Uterus (tissue), 4 donors: ENCODE measurements around the gene NMNAT2. TPM values are rescaled to one million over a fixed set of nuclear protein-coding genes. Genes with fewer than 3 reads are reported as not detected.

Source experiments
- DNase-seq, 2 donors: peaks; one replicate each; pipeline ENCODE4 v3.0.0-alpha.2; 2019 to 2020
- H3K27ac ChIP-seq, 2 donors: fragments of 200-600 bp; sonication (generic); 1 replicate in 1 of 2; 2 replicates in 1 of 2; pipeline ENCODE4 v1.5.1; 2016 to 2018
- H3K27me3 ChIP-seq, 2 donors: fragments of 200-600 bp; sonication (generic); one replicate each; pipeline ENCODE4 v1.5.1; 2018 to 2019; ENCODE audit warnings: control low read depth in 1 of 2
- H3K36me3 ChIP-seq, 2 donors: fragments of 200-600 bp; sonication (generic); one replicate each; pipeline ENCODE4 v1.5.1; 2019; ENCODE audit warnings: control low read depth in 1 of 2
- H3K4me1 ChIP-seq, 2 donors: fragments of 200-600 bp; sonication (generic); one replicate each; pipeline ENCODE4 v1.5.1; 2018 to 2019; ENCODE audit warnings: control low read depth in 1 of 2
- H3K4me3 ChIP-seq, 2 donors: fragments of 200-600 bp; sonication (generic); 1 replicate in 1 of 2; 2 replicates in 1 of 2; pipeline ENCODE4 v1.5.1; 2018 to 2019; ENCODE audit warnings: mild to moderate bottlenecking in 1 of 2
- H3K9me3 ChIP-seq, 2 donors: fragments of 200-600 bp; sonication (generic); one replicate each; pipeline ENCODE4 v1.5.1; 2019; ENCODE audit warnings: control low read depth in 1 of 2
- POLR2A ChIP-seq, 2 donors: fragments of 450-650 bp; IDR thresholded peaks; one replicate each; pipeline ENCODE4 v1.6.1; 2016; ENCODE audit warnings: antibody characterized with exemption in 2 of 2, mild to moderate bottlenecking in 1 of 2, moderate library complexity in 1 of 2
- intact Hi-C: fragments of 100-400 bp; cut with DNase I; formaldehyde crosslinking; loops from one replicate; pipeline ENCODE4 v1.15.1; 2023; ENCODE audit warnings: low total_unique reads
- total RNA-seq, 4 donors: library from RNA; depleted of rRNA in 3 of 4; stranded (reverse); fragments of >200 nt in 3 of 4; gene quantifications; one replicate each; pipeline versions ENCODE4 v1.1.0 to v1.2.4, GENCODE V29; 2014 to 2023
- TF ChIP-seq, protein P1 (sequence below), 4 experiments: fragments of 200-600 bp in 2 of 4; fragments of 450-650 bp in 2 of 4; sonication (generic) in 2 of 4; IDR thresholded peaks; one replicate each; pipeline ENCODE4 v1.5.1; 2016 to 2019; ENCODE audit warnings: antibody characterized with exemption in 4 of 4, mild to moderate bottlenecking in 2 of 4, moderate library complexity in 1 of 4
- donor health status: DM: yes; HTN: yes; CAD: no.

The NMNAT2 gene
- total RNA-seq, 4 donors from 2014 or later: 0.85 to 2.8 (median 1.5) TPM; not detected in 1

DNA sequence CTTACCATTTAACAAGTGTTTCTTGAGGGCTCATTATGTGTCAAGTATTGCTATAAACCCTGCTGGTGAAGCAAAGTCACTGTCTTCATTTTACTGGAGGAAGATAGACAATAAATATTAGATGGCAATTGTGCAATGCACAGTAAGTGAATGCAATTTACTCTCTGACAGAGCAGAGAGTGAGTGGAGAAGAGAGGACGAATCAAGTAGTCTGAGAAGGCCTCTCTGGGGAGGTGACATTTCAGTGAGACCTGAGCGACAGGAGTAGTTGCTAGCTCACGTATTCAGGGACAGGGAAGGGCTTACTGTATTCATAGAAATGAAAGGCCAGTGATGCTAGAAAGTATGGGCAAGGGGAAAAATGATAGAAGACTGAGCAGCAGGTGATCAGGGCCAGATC lies 1.2 kb upstream of the NMNAT2 start:
- Histone ChIP-seq H3K36me3 (no peaks in the 10 kb centered on the region), H3K4me3 (no peak overlapping the region), H3K27me3 (no peaks in the 10 kb centered on the region), H3K27ac (no peak overlapping the region), H3K9me3 (no peaks in the 10 kb centered on the region), H3K4me1 (peaks cover 0 to 14% of the 10 kb centered on the region in 2 donors)
- intact Hi-C loops: no loop called here
- DNase-seq: no peak
- TF ChIP-seq, protein P1, sequence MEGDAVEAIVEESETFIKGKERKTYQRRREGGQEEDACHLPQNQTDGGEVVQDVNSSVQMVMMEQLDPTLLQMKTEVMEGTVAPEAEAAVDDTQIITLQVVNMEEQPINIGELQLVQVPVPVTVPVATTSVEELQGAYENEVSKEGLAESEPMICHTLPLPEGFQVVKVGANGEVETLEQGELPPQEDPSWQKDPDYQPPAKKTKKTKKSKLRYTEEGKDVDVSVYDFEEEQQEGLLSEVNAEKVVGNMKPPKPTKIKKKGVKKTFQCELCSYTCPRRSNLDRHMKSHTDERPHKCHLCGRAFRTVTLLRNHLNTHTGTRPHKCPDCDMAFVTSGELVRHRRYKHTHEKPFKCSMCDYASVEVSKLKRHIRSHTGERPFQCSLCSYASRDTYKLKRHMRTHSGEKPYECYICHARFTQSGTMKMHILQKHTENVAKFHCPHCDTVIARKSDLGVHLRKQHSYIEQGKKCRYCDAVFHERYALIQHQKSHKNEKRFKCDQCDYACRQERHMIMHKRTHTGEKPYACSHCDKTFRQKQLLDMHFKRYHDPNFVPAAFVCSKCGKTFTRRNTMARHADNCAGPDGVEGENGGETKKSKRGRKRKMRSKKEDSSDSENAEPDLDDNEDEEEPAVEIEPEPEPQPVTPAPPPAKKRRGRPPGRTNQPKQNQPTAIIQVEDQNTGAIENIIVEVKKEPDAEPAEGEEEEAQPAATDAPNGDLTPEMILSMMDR (IDR thresholded peaks at IDR 0.05): no peak
- TF ChIP-seq POLR2A (IDR thresholded peaks at IDR 0.05): no peak

DNA sequence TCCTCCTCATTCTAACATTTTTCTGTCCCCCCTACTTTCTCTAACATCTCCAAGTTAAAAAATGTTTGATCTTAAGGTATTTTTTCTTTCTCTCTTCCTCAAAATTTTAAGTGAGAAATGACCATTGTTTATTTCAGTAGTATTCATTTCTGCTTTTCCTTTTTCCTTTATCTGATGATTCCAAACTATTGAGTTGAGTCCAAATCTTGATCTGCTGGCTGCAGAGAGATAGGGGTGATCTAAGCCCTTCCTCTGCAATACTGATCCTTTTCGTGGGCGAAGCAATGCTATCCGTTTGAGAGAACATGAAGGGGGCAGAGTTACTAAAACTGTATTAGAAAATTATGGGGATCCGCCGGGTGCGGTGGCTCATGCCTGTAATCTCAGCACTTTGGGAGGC lies 516 bp upstream of the NMNAT2 start:
- no peaks in the 10 kb centered on the region for H3K9me3 ChIP-seq
- intact Hi-C loops: no loop called here
- no peaks in the 10 kb centered on the region for H3K27me3 ChIP-seq
- no peak for DNase-seq
- peaks cover 0 to 14% of the 10 kb centered on the region in 2 donors for H3K4me1 ChIP-seq
- no peak overlapping the region for H3K27ac ChIP-seq
- H3K4me3 ChIP-seq: no peak overlapping the region
- no peak for TF ChIP-seq POLR2A (IDR thresholded peaks at IDR 0.05)
- TF ChIP-seq, protein P1 (IDR thresholded peaks at IDR 0.05): no peak
- no peaks in the 10 kb centered on the region for H3K36me3 ChIP-seq

DNA sequence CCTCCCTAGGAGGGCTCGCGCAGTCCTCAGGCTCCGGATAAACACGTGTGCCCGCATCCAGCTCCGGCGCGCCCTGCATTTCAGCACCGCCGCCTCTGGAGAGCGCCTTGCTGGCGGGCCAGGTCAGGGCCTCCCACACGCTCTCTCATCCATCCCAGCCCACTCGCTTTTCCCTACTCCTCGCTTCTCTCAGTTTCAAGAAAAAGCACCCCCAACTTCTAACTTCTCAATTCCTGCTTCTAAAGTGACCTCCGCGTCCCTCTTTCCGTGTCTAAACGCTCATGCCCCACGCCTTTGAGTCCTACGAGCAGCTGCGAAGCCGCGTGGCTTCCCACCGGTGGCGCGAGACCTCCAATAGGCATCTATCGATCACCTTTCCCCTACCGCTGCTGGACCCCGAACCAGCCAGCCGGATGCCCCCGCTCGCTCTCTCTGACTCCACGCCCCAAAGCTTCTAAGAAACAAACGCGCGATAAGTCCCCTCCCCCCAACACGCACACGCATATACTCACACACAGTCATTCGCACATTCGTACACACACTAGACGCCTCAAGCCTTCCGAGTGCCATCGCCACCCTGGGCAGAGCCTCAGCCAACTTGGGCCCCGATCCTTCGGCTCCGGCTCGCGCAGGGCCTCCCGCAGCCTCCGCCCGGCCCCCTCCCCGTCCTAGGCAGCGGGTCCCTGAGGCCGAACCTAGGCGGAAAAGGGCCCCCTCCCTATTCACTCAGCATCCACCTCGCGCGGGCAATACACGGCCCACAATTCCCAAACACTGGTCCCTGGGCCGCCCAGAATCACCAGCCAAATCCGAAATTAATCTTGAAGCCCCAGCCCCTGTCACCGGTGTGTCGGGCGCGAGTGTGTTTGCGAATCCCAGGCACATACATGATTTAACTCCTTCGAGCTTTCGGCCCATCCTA lies 1.1 kb downstream of the NMNAT2 start:
- Histone ChIP-seq H3K36me3 (no peaks in the 10 kb centered on the region), H3K9me3 (no peaks in the 10 kb centered on the region), H3K4me1 (peaks cover 0 to 14% of the 10 kb centered on the region in 2 donors), H3K27ac (no peak overlapping the region), H3K27me3 (no peaks in the 10 kb centered on the region), H3K4me3 (peak overlapping the region in 1 of 2 donors; percentile 2)
- no peak for TF ChIP-seq POLR2A (IDR thresholded peaks at IDR 0.05)
- TF ChIP-seq, protein P1 (IDR thresholded peaks at IDR 0.05): no peak
- peak; percentile 31 to 60 for DNase-seq
- intact Hi-C loops: no loop called here

DNA sequence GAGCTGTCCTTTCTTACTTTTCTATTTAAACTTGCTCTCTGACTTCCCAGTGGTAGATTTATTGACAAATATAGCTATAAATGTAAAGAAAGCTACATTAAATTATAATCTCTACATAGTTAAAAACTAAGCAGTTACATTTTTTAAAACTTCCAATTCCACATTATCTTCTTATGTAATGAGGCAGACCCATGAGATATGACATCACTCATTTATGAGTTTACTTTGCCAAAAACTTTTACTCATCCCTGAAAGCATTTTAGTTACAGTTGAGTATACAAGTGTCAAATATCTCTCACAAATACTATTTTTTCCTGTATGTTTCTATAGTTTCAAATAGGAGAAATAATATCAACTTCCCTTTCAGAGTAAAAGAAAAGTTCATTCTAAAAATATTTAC lies 3.8 kb downstream of the NMNAT2 start:
- Histone ChIP-seq H3K27me3 (no peaks in the 10 kb centered on the region), H3K4me1 (peaks cover 0 to 14% of the 10 kb centered on the region in 2 donors), H3K36me3 (no peaks in the 10 kb centered on the region), H3K27ac (no peak overlapping the region), H3K4me3 (no peak overlapping the region), H3K9me3 (no peaks in the 10 kb centered on the region)
- TF ChIP-seq POLR2A (IDR thresholded peaks at IDR 0.05): no peak
- TF ChIP-seq, protein P1 (IDR thresholded peaks at IDR 0.05): no peak
- intact Hi-C loops: no loop called here
- DNase-seq: no peak

DNA sequence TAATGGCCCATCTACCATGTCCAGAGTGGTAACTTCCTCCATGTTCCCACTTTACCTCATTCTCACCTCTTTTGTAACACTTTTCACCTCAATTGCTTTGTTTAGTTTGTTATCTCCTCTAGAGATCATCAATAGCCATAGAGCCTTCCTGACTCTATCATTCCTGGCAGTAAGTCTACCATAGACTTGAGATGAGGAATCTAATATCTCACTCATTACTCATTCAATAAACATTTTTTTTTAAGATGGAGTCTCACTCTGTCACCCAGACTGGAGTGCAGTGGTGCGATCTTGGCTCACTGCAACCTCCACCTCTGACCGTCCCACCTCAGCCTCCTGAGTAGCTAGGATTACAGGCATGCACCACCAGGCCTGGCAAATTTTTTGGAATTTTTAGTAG lies 7.1 kb downstream of the NMNAT2 start:
- TF ChIP-seq, protein P1 (IDR thresholded peaks at IDR 0.05): no peak
- TF ChIP-seq POLR2A (IDR thresholded peaks at IDR 0.05): no peak
- intact Hi-C loops: no loop called here
- Histone ChIP-seq H3K4me3 (no peak overlapping the region), H3K27ac (no peak overlapping the region), H3K36me3 (no peaks in the 10 kb centered on the region), H3K9me3 (no peaks in the 10 kb centered on the region), H3K27me3 (no peaks in the 10 kb centered on the region), H3K4me1 (no peaks in the 10 kb centered on the region)
- no peak for DNase-seq
